CD4-positive, alpha-beta T cell (primary cell): ENCODE data around the gene WBP1L. TPM values are rescaled to one million over a fixed set of nuclear protein-coding genes. Genes with fewer than 3 reads are reported as not detected.

Experiments used
- ATAC-seq: fragments of 200-7000 bp; cut with Tn5 transposase; one replicate; pipeline ENCODE4 v1.10.0; 2022; ENCODE audit warnings: mild to moderate bottlenecking; ENCODE audit not compliant: poor library complexity
- CTCF ChIA-PET: fragments of 350-600 bp; sonication (Branson Sonifier 250); formaldehyde crosslinking; loops from one replicate; lab custom pipeline; 2021; ENCODE audit warnings: antibody characterized with exemption, inconsistent platforms; lab: Charles Lee
- POLR2A ChIA-PET: fragments of 350-600 bp; sonication (Branson Sonifier 250); formaldehyde crosslinking; loops from one replicate; lab custom pipeline; 2021; ENCODE audit warnings: antibody characterized with exemption, inconsistent platforms; lab: Charles Lee
- DNase-seq, 14 experiments: peaks; one replicate each; pipeline ENCODE4 v3.0.0-alpha.2; 2013 to 2020; ENCODE audit warnings: mixed read lengths in 2 of 14
- H3K27ac ChIP-seq, 2 donors: one replicate each; pipeline versions ENCODE4 v1.5.1 to v1.7.0; 2013; ENCODE audit warnings: low read length in 2 of 2, low read depth in 1 of 2, mild to moderate bottlenecking in 1 of 2
- H3K27me3 ChIP-seq, 2 experiments: 1 replicate in 1 of 2; 2 replicates in 1 of 2; pipeline versions ENCODE4 v1.6.1 to v1.7.0; 2013; ENCODE audit warnings: low read length in 2 of 2, control low read depth in 1 of 2, mild to moderate bottlenecking in 1 of 2, moderate library complexity in 1 of 2; ENCODE audit not compliant: insufficient read depth in 2 of 2, control insufficient read depth in 1 of 2
- H3K36me3 ChIP-seq: one replicate; pipeline ENCODE4 v1.6.1; 2013; ENCODE audit warnings: low read length, control low read depth; ENCODE audit not compliant: insufficient read depth
- H3K4me1 ChIP-seq: one replicate; pipeline ENCODE4 v1.6.1; 2013; ENCODE audit warnings: low read length, control low read depth; ENCODE audit not compliant: insufficient read depth
- H3K4me3 ChIP-seq: one replicate; pipeline ENCODE4 v1.5.1; 2013; ENCODE audit warnings: mild to moderate bottlenecking, low read length, moderate library complexity
- H3K9me3 ChIP-seq, 2 experiments: 1 replicate in 1 of 2; 2 replicates in 1 of 2; pipeline versions ENCODE4 v1.6.1 to v1.7.0; 2013; ENCODE audit warnings: low read length in 2 of 2, mild to moderate bottlenecking in 2 of 2, control low read depth in 1 of 2, moderate library complexity in 1 of 2; ENCODE audit not compliant: control insufficient read depth in 1 of 2, insufficient read depth in 1 of 2
- H3K27ac Mint-ChIP-seq: one replicate; pipeline ENCODE4 v1.8.0; 2020; ENCODE audit warnings: mixed read lengths
- H3K27me3 Mint-ChIP-seq: one replicate; pipeline ENCODE4 v1.8.0; 2021; ENCODE audit warnings: mixed read lengths
- H3K36me3 Mint-ChIP-seq: one replicate; pipeline ENCODE4 v1.8.0; 2021; ENCODE audit warnings: low read depth, mixed read lengths
- H3K4me1 Mint-ChIP-seq: one replicate; pipeline ENCODE4 v1.8.0; 2021; ENCODE audit warnings: low read depth, mixed read lengths
- H3K4me3 Mint-ChIP-seq: one replicate; pipeline ENCODE4 v1.8.0; 2020; ENCODE audit warnings: mild to moderate bottlenecking, mixed read lengths
- H3K9me3 Mint-ChIP-seq: one replicate; pipeline ENCODE4 v1.8.0; 2020; ENCODE audit warnings: mixed read lengths
- CTCF ChIP-seq: fragments of 200-600 bp; IDR thresholded peaks from one replicate; pipeline ENCODE4 v1.8.0; 2022; ENCODE audit warnings: antibody characterized with exemption, mild to moderate bottlenecking
- intact Hi-C, 2 experiments: fragments of 100-400 bp; cut with DNase I in 1 of 2; cut with micrococcal nuclease in 1 of 2; formaldehyde crosslinking; loops; one replicate each; pipeline versions ENCODE4 v1.15.1 to v1.9.0; 2023 to 2025; cut with DNase I, micrococcal nuclease
- total RNA-seq, 174 experiments: library from RNA in 2 of 174; stranded (reverse) in 2 of 174; gene quantifications; one replicate each; pipeline ENCODE4 v1.2.3 and lab custom pipeline; 2021 to 2026

WBP1L gene
- total RNA-seq, 2 experiments from 2014 or later = 6.1 to 6.5 TPM

- Mint-ChIP-seq H3K9me3 (no peaks in the 10 kb centered on the region), H3K27me3 (no peaks in the 10 kb centered on the region), H3K4me3 (no peak overlapping the region), H3K27ac (peak overlapping the region; percentile 48), H3K4me1 (peaks cover 56% of the 10 kb centered on the region), H3K36me3 (peaks cover 21% of the 10 kb centered on the region)
- ChIA-PET CTCF (interaction anchor here (0.9 to 1.4 kb wide), 5 partner anchors 10 to 25 kb away, joined by 3 to 8 read pairs (median 4); no protein-coding TSS in a partner anchor), POLR2A (interaction anchor here (0.9 to 2.8 kb wide), 3 partner anchors 9 to 38 kb away, joined by 3 to 16 read pairs (median 3); partner anchors contain the start of genes ARL3, SFXN2 and WBP1L)
- no peak overlapping the region for H3K27ac ChIP-seq
- H3K4me1 ChIP-seq = peaks cover 26% of the 10 kb centered on the region
- H3K27me3 ChIP-seq = no peaks in the 10 kb centered on the region
- DNase-seq = peak in 1 of 14 experiments; percentile 22
- no peak for TF ChIP-seq CTCF
- peaks cover 7% of the 10 kb centered on the region for H3K36me3 ChIP-seq
- no peaks in the 10 kb centered on the region for H3K9me3 ChIP-seq
- intact Hi-C loops = loop anchor here in 1 of 2 experiments (5.0 kb wide), 2 partner anchors 40 to 100 kb away; partner anchors contain the start of gene BORCS7
- H3K4me3 ChIP-seq = no peak overlapping the region
- peak; percentile 54 for ATAC-seq
These were observed 8.7 kb downstream of the WBP1L start for GRCh38 chr10:102752266-102752930.

GRCh38 chr10:102752934-102753664, 9.4 kb downstream of the WBP1L start:
- peak; percentile 32 for TF ChIP-seq CTCF
- no peaks in the 10 kb centered on the region for H3K9me3 Mint-ChIP-seq
- ATAC-seq (peak; percentile 87), DNase-seq (peak in 4 of 14 experiments; percentile 16 to 57 (median 41))
- H3K4me1 Mint-ChIP-seq = peaks cover 58% of the 10 kb centered on the region
- H3K27me3 Mint-ChIP-seq = no peaks in the 10 kb centered on the region
- H3K27ac Mint-ChIP-seq = peak overlapping the region; percentile 48
- Histone ChIP-seq H3K9me3 (no peaks in the 10 kb centered on the region), H3K27ac (no peak overlapping the region), H3K4me1 (peaks cover 27% of the 10 kb centered on the region), H3K27me3 (no peaks in the 10 kb centered on the region), H3K36me3 (peaks cover 7% of the 10 kb centered on the region), H3K4me3 (no peak overlapping the region)
- intact Hi-C loops = loop anchor here in 1 of 2 experiments (1.0 to 5.0 kb wide), 3 partner anchors 24 to 99 kb away; partner anchors contain the start of gene BORCS7
- no peak overlapping the region for H3K4me3 Mint-ChIP-seq
- POLR2A ChIA-PET = interaction anchor here (2.8 kb wide), 1 partner anchor 10 kb away, joined by 16 read pairs; the partner anchor contains the start of gene WBP1L
- peaks cover 22% of the 10 kb centered on the region for H3K36me3 Mint-ChIP-seq
- CTCF ChIA-PET = interaction anchor here (0.9 to 1.4 kb wide), 6 partner anchors 9 to 24 kb away, joined by 3 to 8 read pairs (median 4); partner anchors contain the start of gene WBP1L

GRCh38 chr10:102753718-102754117, 10.0 kb downstream of the WBP1L start:
- intact Hi-C loops = loop anchor here in 1 of 2 experiments (1.0 to 5.0 kb wide), 3 partner anchors 24 to 99 kb away; partner anchors contain the start of gene BORCS7
- POLR2A ChIA-PET = interaction anchor here (2.8 kb wide), 1 partner anchor 10 kb away, joined by 16 read pairs; the partner anchor contains the start of gene WBP1L
- Mint-ChIP-seq H3K27me3 (no peaks in the 10 kb centered on the region), H3K4me3 (no peak overlapping the region), H3K9me3 (no peaks in the 10 kb centered on the region), H3K36me3 (peaks cover 22% of the 10 kb centered on the region), H3K4me1 (peaks cover 58% of the 10 kb centered on the region), H3K27ac (peak overlapping the region; percentile 48)
- H3K36me3 ChIP-seq = peaks cover 7% of the 10 kb centered on the region
- no peak overlapping the region for H3K27ac ChIP-seq
- no peak overlapping the region for H3K4me3 ChIP-seq
- DNase-seq = no peak
- no peak for ATAC-seq
- no peak for TF ChIP-seq CTCF
- peaks cover 33% of the 10 kb centered on the region for H3K4me1 ChIP-seq
- CTCF ChIA-PET = interaction anchor here (1.3 to 1.4 kb wide), 3 partner anchors 10 to 22 kb away, joined by 3 to 8 read pairs (median 5); partner anchors contain the start of gene WBP1L
- no peaks in the 10 kb centered on the region for H3K27me3 ChIP-seq
- no peaks in the 10 kb centered on the region for H3K9me3 ChIP-seq
